ENCODE results near the gene PID1. TPM values are rescaled to one million over a fixed set of nuclear protein-coding genes. Genes with fewer than 3 reads are reported as not detected.
A peak's percentile ranks its signal among the peaks of the same experiment; 100 is the strongest.

Gene PID1
- total RNA-seq, 1 donor from 2014 or later, result 0.95 TPM

- peaks cover 12% of the 10 kb centered on the region for H3K4me1 Mint-ChIP-seq (ENCODE audit: low read depth)
- TF ChIP-seq CTCF (IDR thresholded peaks at IDR 0.05), result no peak
- H3K9me3 Mint-ChIP-seq (ENCODE audit: low read depth), result peaks cover 7% of the 10 kb centered on the region
- no peak for DNase-seq (ENCODE audit: low spot score)
- H3K4me3 Mint-ChIP-seq (ENCODE audit: unreplicated experiment), result no peak overlapping the region
- H3K27me3 Mint-ChIP-seq (ENCODE audit: low read depth), result peaks cover 3% of the 10 kb centered on the region
- no peak overlapping the region for H3K27ac Mint-ChIP-seq (ENCODE audit: unreplicated experiment)
- H3K36me3 Mint-ChIP-seq (ENCODE audit: low read depth), result no peaks in the 10 kb centered on the region
Observed at GRCh38 chr2:229137639-229138038, 133.4 kb downstream of the PID1 start.

- Mint-ChIP-seq H3K27me3 (ENCODE audit: low read depth) (peaks cover 3% of the 10 kb centered on the region), H3K9me3 (ENCODE audit: low read depth) (peaks cover 7% of the 10 kb centered on the region)
Observed at GRCh38 chr2:229137066-229137465, 134.0 kb downstream of the PID1 start.

GRCh38 chr2:229133155-229133772 is 137.8 kb downstream of the PID1 start:
- no peak for DNase-seq (ENCODE audit: low spot score)
- Mint-ChIP-seq H3K27ac (ENCODE audit: unreplicated experiment) (no peak overlapping the region), H3K27me3 (ENCODE audit: low read depth) (peaks cover 8% of the 10 kb centered on the region), H3K4me1 (ENCODE audit: low read depth) (no peaks in the 10 kb centered on the region), H3K9me3 (ENCODE audit: low read depth) (peaks cover 7% of the 10 kb centered on the region), H3K4me3 (ENCODE audit: unreplicated experiment) (no peak overlapping the region), H3K36me3 (ENCODE audit: low read depth) (no peaks in the 10 kb centered on the region)
- peak; percentile 73 for TF ChIP-seq CTCF (IDR thresholded peaks at IDR 0.05)

More at GRCh38 chr2:229137066-229137465, 134.0 kb downstream of the PID1 start:
- Mint-ChIP-seq H3K36me3 (ENCODE audit: low read depth) (no peaks in the 10 kb centered on the region), H3K27ac (ENCODE audit: unreplicated experiment) (no peak overlapping the region), H3K4me3 (ENCODE audit: unreplicated experiment) (no peak overlapping the region), H3K4me1 (ENCODE audit: low read depth) (peaks cover 10% of the 10 kb centered on the region)
- DNase-seq (ENCODE audit: low spot score), result no peak
- TF ChIP-seq CTCF (IDR thresholded peaks at IDR 0.05), result no peak

- Mint-ChIP-seq H3K36me3 (ENCODE audit: low read depth) (no peaks in the 10 kb centered on the region), H3K27me3 (ENCODE audit: low read depth) (peaks cover 8% of the 10 kb centered on the region), H3K27ac (ENCODE audit: unreplicated experiment) (no peak overlapping the region), H3K9me3 (ENCODE audit: low read depth) (peaks cover 7% of the 10 kb centered on the region), H3K4me1 (ENCODE audit: low read depth) (no peaks in the 10 kb centered on the region), H3K4me3 (ENCODE audit: unreplicated experiment) (no peak overlapping the region)
- TF ChIP-seq CTCF (IDR thresholded peaks at IDR 0.05), result no peak
- no peak for DNase-seq (ENCODE audit: low spot score)
Observed at GRCh38 chr2:229132236-229132635, 138.9 kb downstream of the PID1 start.

- Mint-ChIP-seq H3K27me3 (ENCODE audit: low read depth) (peaks cover 5% of the 10 kb centered on the region), H3K27ac (ENCODE audit: unreplicated experiment) (no peak overlapping the region), H3K36me3 (ENCODE audit: low read depth) (no peaks in the 10 kb centered on the region), H3K4me1 (ENCODE audit: low read depth) (no peaks in the 10 kb centered on the region), H3K9me3 (ENCODE audit: low read depth) (peaks cover 5% of the 10 kb centered on the region), H3K4me3 (ENCODE audit: unreplicated experiment) (no peak overlapping the region)
- TF ChIP-seq CTCF (IDR thresholded peaks at IDR 0.05), result no peak
- DNase-seq (ENCODE audit: low spot score), result no peak
Observed at GRCh38 chr2:229130522-229130921, 140.6 kb downstream of the PID1 start.
